H9 (cell line): Measurements from ENCODE around the gene UPK3A. TPM values are rescaled to one million over a fixed set of nuclear protein-coding genes. Genes with fewer than 3 reads are reported as not detected.

Experiments used
- DNase-seq: peaks from one replicate; pipeline ENCODE4 v3.0.0-alpha.2; 2017
- H2AFZ ChIP-seq: one replicate; pipeline ENCODE4 v1.6.1; 2013; ENCODE audit warnings: mild to moderate bottlenecking, low read length, control low read depth, moderate library complexity
- H2AK5ac ChIP-seq: 2 replicates; pipeline ENCODE4 v1.6.1; 2013; ENCODE audit warnings: low read length, control low read depth, mixed read lengths; ENCODE audit not compliant: insufficient read length
- H2BK120ac ChIP-seq: one replicate; pipeline ENCODE4 v1.6.1; 2013; ENCODE audit warnings: low read depth, mild to moderate bottlenecking, low read length, control low read depth, inconsistent platforms; ENCODE audit not compliant: poor library complexity, severe bottlenecking
- H2BK12ac ChIP-seq: 2 replicates; pipeline ENCODE4 v1.6.1; 2013; ENCODE audit warnings: low read length, control low read depth, mixed read lengths, low read depth; ENCODE audit not compliant: insufficient read length
- H2BK15ac ChIP-seq: 2 replicates; pipeline ENCODE4 v1.6.1; 2013; ENCODE audit warnings: low read depth, low read length, control low read depth
- H2BK20ac ChIP-seq: one replicate; pipeline ENCODE4 v1.6.1; 2013; ENCODE audit warnings: low read depth, mild to moderate bottlenecking, low read length, control low read depth, inconsistent platforms; ENCODE audit not compliant: poor library complexity, severe bottlenecking
- H2BK5ac ChIP-seq: 2 replicates; pipeline ENCODE4 v1.6.1; 2013; ENCODE audit warnings: low read length, control low read depth, mixed read lengths; ENCODE audit not compliant: insufficient read length
- H3K14ac ChIP-seq: 2 replicates; pipeline ENCODE4 v1.6.1; 2013; ENCODE audit warnings: low read length, control low read depth; ENCODE audit not compliant: insufficient read depth
- H3K18ac ChIP-seq: 2 replicates; pipeline ENCODE4 v1.6.1; 2013; ENCODE audit warnings: low read depth, mild to moderate bottlenecking, mixed read lengths, low read length, control low read depth; ENCODE audit not compliant: insufficient read length
- H3K23ac ChIP-seq: 2 replicates; pipeline ENCODE4 v1.6.1; 2013; ENCODE audit warnings: low read length, control low read depth, mixed read lengths, low read depth; ENCODE audit not compliant: insufficient read length
- H3K23me2 ChIP-seq: 2 replicates; pipeline ENCODE4 v1.6.1; 2013; ENCODE audit warnings: low read depth, mild to moderate bottlenecking, mixed read lengths, low read length, control low read depth; ENCODE audit not compliant: insufficient read length, poor library complexity, severe bottlenecking
- H3K27ac ChIP-seq: 2 replicates; pipeline ENCODE4 v1.5.1; 2013; ENCODE audit warnings: low read length, control low read depth, mixed read lengths, low read depth; ENCODE audit not compliant: insufficient read length
- H3K27me3 ChIP-seq: 2 replicates; pipeline ENCODE4 v1.6.1; 2013; ENCODE audit warnings: low read length, control low read depth, inconsistent platforms; ENCODE audit not compliant: insufficient read depth
- H3K4ac ChIP-seq: 2 replicates; pipeline ENCODE4 v1.6.1; 2013; ENCODE audit warnings: low read depth, mild to moderate bottlenecking, control low read depth, inconsistent platforms, low read length, moderate library complexity
- H3K4me1 ChIP-seq: 2 replicates; pipeline ENCODE4 v1.6.1; 2013; ENCODE audit warnings: low read length, control low read depth, inconsistent platforms; ENCODE audit not compliant: insufficient read depth
- H3K4me2 ChIP-seq: 2 replicates; pipeline ENCODE4 v1.6.1; 2013; ENCODE audit warnings: low read length, control low read depth, mixed read lengths; ENCODE audit not compliant: insufficient read length, insufficient read depth
- H3K56ac ChIP-seq: 2 replicates; pipeline ENCODE4 v1.6.1; 2013; ENCODE audit warnings: low read depth, mild to moderate bottlenecking, mixed read lengths, low read length, control low read depth; ENCODE audit not compliant: insufficient read length
- H3K79me1 ChIP-seq: 2 replicates; pipeline ENCODE4 v1.6.1; 2013; ENCODE audit warnings: low read depth, mild to moderate bottlenecking, moderate library complexity, low read length, control low read depth, inconsistent platforms; ENCODE audit not compliant: insufficient read depth, poor library complexity, severe bottlenecking
- H3K79me2 ChIP-seq: 2 replicates; pipeline ENCODE4 v1.6.1; 2013; ENCODE audit warnings: low read length, control low read depth, inconsistent platforms; ENCODE audit not compliant: insufficient read depth
- H3K9ac ChIP-seq: 2 replicates; pipeline ENCODE4 v1.6.1; 2013; ENCODE audit warnings: low read length, control low read depth, mixed read lengths; ENCODE audit not compliant: insufficient read length; ENCODE audit errors: extremely low read depth
- H3K9me3 ChIP-seq: one replicate; pipeline ENCODE4 v1.6.1; 2013; ENCODE audit warnings: low read depth, low read length, inconsistent platforms; ENCODE audit not compliant: control insufficient read depth
- H3T11ph ChIP-seq: one replicate; pipeline ENCODE4 v1.6.1; 2013; ENCODE audit warnings: mild to moderate bottlenecking, low read length, control low read depth, inconsistent platforms
- H4K20me1 ChIP-seq: one replicate; pipeline ENCODE4 v1.6.1; 2013; ENCODE audit not compliant: control insufficient read depth, insufficient read length, insufficient read depth
- H4K5ac ChIP-seq: 2 replicates; pipeline ENCODE4 v1.6.1; 2013; ENCODE audit warnings: low read depth, mild to moderate bottlenecking, mixed read lengths, low read length, control low read depth; ENCODE audit not compliant: insufficient read length
- H4K8ac ChIP-seq: replicated peaks from 2 replicates; pipeline ENCODE4 v1.6.1; 2013; ENCODE audit warnings: low read length, control low read depth, mixed read lengths, low read depth; ENCODE audit not compliant: insufficient read length
- H4K91ac ChIP-seq: 2 replicates; pipeline ENCODE4 v1.6.1; 2013; ENCODE audit warnings: low read depth, mild to moderate bottlenecking, moderate library complexity, mixed read lengths, low read length, control low read depth; ENCODE audit not compliant: insufficient read length
- H3K27ac Mint-ChIP-seq, 3 experiments: 2 replicates in 2 of 3; 3 replicates in 1 of 3; pipeline ENCODE4 v1.8.0; 2020 to 2021; ENCODE audit warnings: mixed read lengths in 3 of 3, mild to moderate bottlenecking in 1 of 3, moderate library complexity in 1 of 3
- H3K27me3 Mint-ChIP-seq: 2 replicates; pipeline ENCODE4 v1.8.0; 2021; ENCODE audit warnings: low read depth, mild to moderate bottlenecking, moderate library complexity, mixed read lengths
- H3K36me3 Mint-ChIP-seq, 3 experiments: 2 replicates in 2 of 3; 3 replicates in 1 of 3; pipeline ENCODE4 v1.8.0; 2020 to 2021; ENCODE audit warnings: low read depth in 3 of 3, mixed read lengths in 3 of 3; ENCODE audit not compliant: insufficient read depth in 1 of 3
- H3K4me1 Mint-ChIP-seq, 2 experiments: 2 replicates each; pipeline ENCODE4 v1.8.0; 2020; ENCODE audit warnings: mixed read lengths in 2 of 2
- H3K4me3 Mint-ChIP-seq, 2 experiments: 2 replicates in 1 of 2; 3 replicates in 1 of 2; pipeline ENCODE4 v1.8.0; 2020 to 2021; ENCODE audit warnings: mild to moderate bottlenecking in 2 of 2, mixed read lengths in 2 of 2, moderate library complexity in 1 of 2
- H3K9me3 Mint-ChIP-seq, 2 experiments: 2 replicates in 1 of 2; 3 replicates in 1 of 2; pipeline ENCODE4 v1.8.0; 2020; ENCODE audit warnings: mild to moderate bottlenecking in 2 of 2, mixed read lengths in 2 of 2, moderate library complexity in 1 of 2
- WGBS: extraction: QIAGEN DNeasy Blood & Tissue Kit; methylation state at CpG from one replicate; pipeline ENCODE4 v1.1.7; 2013; ENCODE audit warnings: missing lambda C conversion rate, low lambda C conversion rate, mixed read lengths; ENCODE audit not compliant: insufficient read length; ENCODE audit errors: extremely low coverage; 5-methylcytosine and 5-hydroxymethylcytosine counted together
- total RNA-seq: library from RNA; stranded (reverse); gene quantifications from 2 replicates; pipeline ENCODE4 v1.2.1, GENCODE V29; 2021
- TF ChIP-seq, protein P1 (sequence below): fragments of 200-600 bp; sonication (generic); conservative IDR thresholded peaks from 3 replicates; pipeline ENCODE4 v1.8.0; 2021; ENCODE audit warnings: antibody characterized with exemption, mild to moderate bottlenecking

UPK3A gene
- total RNA-seq, 1 experiment from 2014 or later, result not detected

DNA sequence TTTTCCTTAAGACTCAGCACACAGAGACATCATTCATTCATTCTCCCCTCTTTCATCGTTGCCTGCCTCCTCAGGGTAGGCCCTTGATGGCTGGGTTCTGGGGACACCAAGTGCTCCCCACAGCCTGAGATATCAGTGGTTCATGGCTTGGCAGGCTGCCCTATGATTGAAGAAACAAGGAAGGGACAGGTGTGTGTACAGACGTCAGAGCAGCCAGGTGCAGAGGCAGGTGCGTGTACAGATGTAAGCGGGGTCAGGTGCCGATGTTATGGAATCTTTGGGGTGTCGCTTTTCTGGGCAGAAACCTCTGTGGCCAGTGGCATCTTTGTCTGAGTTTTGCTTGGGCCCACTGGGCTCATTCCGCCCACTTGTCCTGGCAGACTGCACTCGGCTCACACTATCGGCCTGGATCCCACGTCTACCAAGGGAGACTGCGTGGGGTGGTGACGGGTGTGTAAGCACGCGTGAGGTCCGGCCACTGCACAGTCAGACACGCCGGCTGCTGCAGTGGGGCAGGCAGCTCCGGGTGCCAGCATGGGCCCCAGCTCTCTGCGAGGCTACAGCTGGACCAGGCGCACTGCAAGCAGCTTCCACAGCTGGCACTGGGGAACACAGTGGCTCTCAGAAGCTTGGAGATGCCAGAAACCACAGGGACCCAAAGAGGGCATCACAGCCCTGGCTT is 23.2 kb upstream of the UPK3A start:
- no peak overlapping the region for H2AFZ ChIP-seq
- H3K36me3 Mint-ChIP-seq, result peaks cover 0 to 4% (median 0%) of the 10 kb centered on the region in 3 experiments; a peak in 3 of 7 replicates
- no peaks in the 10 kb centered on the region for H3K23me2 ChIP-seq
- no peak overlapping the region for H3K23ac ChIP-seq
- DNase-seq, result no peak
- no peak overlapping the region for H3K56ac ChIP-seq
- no peaks in the 10 kb centered on the region for H3K79me2 ChIP-seq
- peaks cover 2% of the 10 kb centered on the region; the same call in 1 of the 2 replicates for H3K4me1 ChIP-seq
- no peak overlapping the region for H3K4me3 Mint-ChIP-seq
- no peak overlapping the region for H2BK120ac ChIP-seq
- H2BK20ac ChIP-seq, result no peak overlapping the region
- H3K27ac Mint-ChIP-seq, result no peak overlapping the region
- H3K9me3 Mint-ChIP-seq, result peaks cover 3 to 8% of the 10 kb centered on the region in 2 experiments
- no peaks in the 10 kb centered on the region for H4K20me1 ChIP-seq
- no peak overlapping the region for H3K4me2 ChIP-seq
- H2AK5ac ChIP-seq, result no peak overlapping the region
- H2BK12ac ChIP-seq, result no peak overlapping the region
- no peak overlapping the region for H4K5ac ChIP-seq
- WGBS, result no CpG with 5 or more reads among the region's 20 CpGs
- H2BK5ac ChIP-seq, result no peak overlapping the region
- no peak overlapping the region for H2BK15ac ChIP-seq
- H3K4ac ChIP-seq, result no peak overlapping the region
- H3K27me3 ChIP-seq, result no peaks in the 10 kb centered on the region; the same call in 1 of the 2 replicates
- H3K14ac ChIP-seq, result no peak overlapping the region
- no peaks in the 10 kb centered on the region for H3K9me3 ChIP-seq
- H3K79me1 ChIP-seq, result no peaks in the 10 kb centered on the region
- H3K27ac ChIP-seq, result no peak overlapping the region
- H3K18ac ChIP-seq, result no peak overlapping the region
- no peak overlapping the region for H3K9ac ChIP-seq
- H3K27me3 Mint-ChIP-seq, result peaks cover 38% of the 10 kb centered on the region
- H4K8ac ChIP-seq, result no peak overlapping the region
- no peak overlapping the region for H4K91ac ChIP-seq
- peaks cover 3 to 12% of the 10 kb centered on the region in 2 experiments for H3K4me1 Mint-ChIP-seq
- H3T11ph ChIP-seq, result no peak overlapping the region
- TF ChIP-seq, protein P1, sequence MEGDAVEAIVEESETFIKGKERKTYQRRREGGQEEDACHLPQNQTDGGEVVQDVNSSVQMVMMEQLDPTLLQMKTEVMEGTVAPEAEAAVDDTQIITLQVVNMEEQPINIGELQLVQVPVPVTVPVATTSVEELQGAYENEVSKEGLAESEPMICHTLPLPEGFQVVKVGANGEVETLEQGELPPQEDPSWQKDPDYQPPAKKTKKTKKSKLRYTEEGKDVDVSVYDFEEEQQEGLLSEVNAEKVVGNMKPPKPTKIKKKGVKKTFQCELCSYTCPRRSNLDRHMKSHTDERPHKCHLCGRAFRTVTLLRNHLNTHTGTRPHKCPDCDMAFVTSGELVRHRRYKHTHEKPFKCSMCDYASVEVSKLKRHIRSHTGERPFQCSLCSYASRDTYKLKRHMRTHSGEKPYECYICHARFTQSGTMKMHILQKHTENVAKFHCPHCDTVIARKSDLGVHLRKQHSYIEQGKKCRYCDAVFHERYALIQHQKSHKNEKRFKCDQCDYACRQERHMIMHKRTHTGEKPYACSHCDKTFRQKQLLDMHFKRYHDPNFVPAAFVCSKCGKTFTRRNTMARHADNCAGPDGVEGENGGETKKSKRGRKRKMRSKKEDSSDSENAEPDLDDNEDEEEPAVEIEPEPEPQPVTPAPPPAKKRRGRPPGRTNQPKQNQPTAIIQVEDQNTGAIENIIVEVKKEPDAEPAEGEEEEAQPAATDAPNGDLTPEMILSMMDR, result no peak
